ENCODE data around the gene KRTAP10-9. TPM values are rescaled to one million over a fixed set of nuclear protein-coding genes. Genes with fewer than 3 reads are reported as not detected.

The KRTAP10-9 gene
- total RNA-seq = not detected in 2 replicates

GRCh38 chr21:44626673-44627143, at the start of gene KRTAP10-9:
Gene KRTAP10-9, plus strand, starts transcription at chr21:44627093. Its CDS starts 79 bp downstream, at chr21:44627172.

GRCh38 chr21:44580231-44580821, 46.6 kb upstream of the KRTAP10-9 start, which contains the start of gene KRTAP10-5:
Gene KRTAP10-5, minus strand, starts transcription at chr21:44580604. Its CDS starts 26 bp downstream, at chr21:44580578.

GRCh38 chr21:44592446-44593311, 34.2 kb upstream of the KRTAP10-9 start, which contains the start of gene KRTAP10-6:
Gene KRTAP10-6, minus strand, starts transcription at chr21:44592505. Its CDS starts 21 bp downstream, at chr21:44592484.

GRCh38 chr21:44600118-44600978, 26.5 kb upstream of the KRTAP10-9 start, which contains the start of gene KRTAP10-7:
Gene KRTAP10-7, plus strand, starts transcription at chr21:44600597. Its CDS starts 25 bp downstream, at chr21:44600622.

GRCh38 chr21:44612029-44612486, 14.8 kb upstream of the KRTAP10-9 start, which contains the start of gene KRTAP10-8:
Gene KRTAP10-8, plus strand, starts transcription at chr21:44612079. Its CDS starts 22 bp downstream, at chr21:44612101.

GRCh38 chr21:44637018-44637850, 10.3 kb downstream of the KRTAP10-9 start, which contains the start of gene KRTAP10-10:
Gene KRTAP10-10, plus strand, starts transcription at chr21:44637356. Its CDS starts 62 bp downstream, at chr21:44637418.

GRCh38 chr21:44646366-44647221, 19.7 kb downstream of the KRTAP10-9 start, which contains the start of gene KRTAP10-11:
Gene KRTAP10-11, plus strand, starts transcription at chr21:44646414. Its CDS starts 45 bp downstream, at chr21:44646459.

GRCh38 chr21:44654576-44655175, 27.8 kb downstream of the KRTAP10-9 start, which contains the start of gene KRTAP12-4:
Gene KRTAP12-4, minus strand, starts transcription at chr21:44654659. Its CDS starts 45 bp downstream, at chr21:44654614.

GRCh38 chr21:44657635-44658540, 31.0 kb downstream of the KRTAP10-9 start, which contains the start of gene KRTAP12-3:
Gene KRTAP12-3, plus strand, starts transcription at chr21:44657932. Its CDS starts 48 bp downstream, at chr21:44657980.

GRCh38 chr21:44666401-44667320, 39.8 kb downstream of the KRTAP10-9 start, which contains the start of gene KRTAP12-2:
Gene KRTAP12-2, minus strand, starts transcription at chr21:44666927. Its CDS starts 41 bp downstream, at chr21:44666886.

Other genes with a start within 250 kb of the KRTAP10-9 start
- gene LRRC3, start 171.6 kb upstream of the KRTAP10-9 start, total RNA-seq = 0.22 and 0.26 TPM in 2 replicates
- gene KRTAP10-1, start 86.9 kb upstream of the KRTAP10-9 start, total RNA-seq = not detected in 2 replicates
- not detected in 2 replicates for gene KRTAP10-2, start 75.6 kb upstream of the KRTAP10-9 start, total RNA-seq
- not detected in 2 replicates for gene KRTAP10-3, start 68.3 kb upstream of the KRTAP10-9 start, total RNA-seq
- not detected in 2 replicates for gene KRTAP10-4, start 53.4 kb upstream of the KRTAP10-9 start, total RNA-seq
- not detected in 2 replicates for gene KRTAP10-5, start 46.5 kb upstream of the KRTAP10-9 start, total RNA-seq
- gene KRTAP10-6, start 34.6 kb upstream of the KRTAP10-9 start, total RNA-seq = not detected in 2 replicates
- gene KRTAP10-7, start 26.5 kb upstream of the KRTAP10-9 start, total RNA-seq = not detected in 2 replicates
- not detected in 2 replicates for gene KRTAP10-8, start 15.0 kb upstream of the KRTAP10-9 start, total RNA-seq
- not detected in 2 replicates for gene KRTAP10-10, start 10.3 kb downstream of the KRTAP10-9 start, total RNA-seq
- gene KRTAP10-11, start 19.3 kb downstream of the KRTAP10-9 start, total RNA-seq = not detected in 2 replicates
- not detected in 2 replicates for gene KRTAP12-4, start 27.6 kb downstream of the KRTAP10-9 start, total RNA-seq
- not detected in 2 replicates for gene KRTAP12-3, start 30.8 kb downstream of the KRTAP10-9 start, total RNA-seq
- gene KRTAP12-2, start 39.8 kb downstream of the KRTAP10-9 start, total RNA-seq = not detected in 2 replicates
- not detected in 2 replicates for gene KRTAP12-1, start 55.1 kb downstream of the KRTAP10-9 start, total RNA-seq
- gene KRTAP10-12, start 70.1 kb downstream of the KRTAP10-9 start, total RNA-seq = not detected in 2 replicates
- not detected in 2 replicates for gene TSPEAR, start 84.5 kb downstream of the KRTAP10-9 start, total RNA-seq
- 71.1 and 86.4 TPM in 2 replicates for gene UBE2G2, start 174.7 kb downstream of the KRTAP10-9 start, total RNA-seq
- gene SUMO3, start 191.0 kb downstream of the KRTAP10-9 start, total RNA-seq = 95.3 and 114 TPM in 2 replicates
- gene PTTG1IP, start 246.6 kb downstream of the KRTAP10-9 start, total RNA-seq = 535 and 631 TPM in 2 replicates